Right forelimb (tissue), 1 donor: ENCODE measurements around the gene CNTN5.

ENCODE experiments used
- DNase-seq: peaks from one replicate; pipeline ENCODE4 v3.0.0-alpha.2; 2018

CNTN5 gene

DNA sequence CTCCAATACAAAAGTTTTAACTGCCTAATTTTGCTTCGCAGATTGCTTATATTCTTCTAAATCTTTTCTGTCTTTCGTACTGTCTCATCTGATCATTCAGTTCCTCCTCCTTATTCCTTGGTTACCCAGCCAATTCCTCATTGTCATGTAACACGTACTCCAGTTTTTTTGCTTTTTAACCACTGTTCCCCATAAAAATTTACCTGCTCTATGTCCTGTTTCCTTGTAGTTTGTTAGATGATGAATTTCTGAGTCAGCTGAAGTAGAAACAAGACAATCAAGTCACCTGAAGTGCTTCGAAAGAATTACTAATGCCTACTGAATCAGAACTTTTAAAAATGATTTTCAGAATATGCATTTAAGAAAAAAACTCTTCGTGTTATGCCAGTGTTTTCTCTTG lies 150.6 kb downstream of the CNTN5 start:
- no peak for DNase-seq

DNA sequence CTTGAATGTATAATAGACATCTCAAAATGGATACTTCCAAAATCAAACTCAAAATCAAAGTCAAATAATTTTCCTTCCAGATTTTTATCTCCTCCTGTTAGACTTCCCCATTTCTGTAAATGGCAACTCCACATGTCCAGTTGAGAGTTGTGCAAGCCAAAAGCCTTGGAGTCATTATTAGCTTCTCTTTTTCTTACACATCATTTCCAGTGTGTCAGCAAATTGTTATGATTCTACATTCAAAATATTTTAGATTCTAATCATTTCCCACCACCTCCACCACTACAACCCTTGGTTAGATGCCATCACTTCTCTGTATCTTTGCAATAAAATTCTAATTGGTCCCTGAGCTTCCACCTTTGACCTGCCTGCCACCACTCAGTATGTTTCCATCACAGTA lies 155.7 kb downstream of the CNTN5 start:
- no peak for DNase-seq

GRCh38 chr11:99177446-99177845 lies 156.7 kb downstream of the CNTN5 start:
- DNase-seq = no peak

DNA sequence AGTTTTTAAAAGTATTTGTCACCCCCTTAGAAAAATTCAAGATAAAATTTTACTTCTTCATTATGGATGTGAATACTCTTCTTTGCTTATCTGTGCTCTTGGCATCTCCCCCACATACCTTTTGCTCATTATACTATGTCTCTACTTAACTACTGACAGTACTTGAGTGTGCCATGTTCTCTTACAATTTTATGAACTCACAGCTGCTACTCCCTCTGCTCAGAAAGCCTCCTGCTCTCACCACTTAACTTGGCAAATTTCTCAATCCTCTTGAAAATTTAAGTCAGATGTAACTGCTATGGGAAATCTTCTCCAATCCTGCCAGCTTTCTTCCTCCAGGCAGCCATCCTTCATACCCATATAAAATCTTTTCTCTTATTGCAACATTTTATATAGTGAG lies 163.4 kb downstream of the CNTN5 start:
- DNase-seq = no peak

- DNase-seq = no peak
These were observed 167.5 kb downstream of the CNTN5 start for GRCh38 chr11:99188221-99188620.

- DNase-seq = no peak
These were observed 172.0 kb downstream of the CNTN5 start for GRCh38 chr11:99192716-99193115.

- no peak for DNase-seq
These were observed 176.7 kb downstream of the CNTN5 start for GRCh38 chr11:99197477-99197876.

- DNase-seq = no peak
These were observed 177.5 kb downstream of the CNTN5 start for GRCh38 chr11:99198215-99198614.

GRCh38 chr11:99199341-99199740 lies 178.6 kb downstream of the CNTN5 start:
- DNase-seq = no peak

- no peak for DNase-seq
These were observed 180.0 kb downstream of the CNTN5 start for GRCh38 chr11:99200720-99201119.

GRCh38 chr11:99208813-99209212 lies 188.1 kb downstream of the CNTN5 start:
- DNase-seq = no peak

- DNase-seq = no peak
These were observed 208.8 kb downstream of the CNTN5 start for GRCh38 chr11:99229544-99229943.

DNA sequence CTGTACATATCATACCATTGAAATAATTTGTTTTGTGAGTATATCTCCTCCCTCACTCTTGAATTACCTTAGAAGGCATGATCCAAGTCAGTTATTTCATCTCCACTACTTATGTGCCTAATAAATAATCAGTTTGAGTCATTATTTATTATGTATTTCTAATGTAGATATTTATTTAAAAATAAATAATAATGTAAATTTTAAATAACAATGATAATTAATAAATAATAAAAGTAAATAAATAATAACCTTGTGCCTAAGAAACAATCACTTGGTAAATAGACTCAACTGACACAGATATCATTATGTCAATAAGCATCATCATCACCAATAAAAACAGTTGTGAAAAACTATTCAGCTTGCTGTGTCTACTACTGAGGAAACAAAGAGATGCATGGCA lies 213.8 kb downstream of the CNTN5 start:
- DNase-seq = no peak

DNA sequence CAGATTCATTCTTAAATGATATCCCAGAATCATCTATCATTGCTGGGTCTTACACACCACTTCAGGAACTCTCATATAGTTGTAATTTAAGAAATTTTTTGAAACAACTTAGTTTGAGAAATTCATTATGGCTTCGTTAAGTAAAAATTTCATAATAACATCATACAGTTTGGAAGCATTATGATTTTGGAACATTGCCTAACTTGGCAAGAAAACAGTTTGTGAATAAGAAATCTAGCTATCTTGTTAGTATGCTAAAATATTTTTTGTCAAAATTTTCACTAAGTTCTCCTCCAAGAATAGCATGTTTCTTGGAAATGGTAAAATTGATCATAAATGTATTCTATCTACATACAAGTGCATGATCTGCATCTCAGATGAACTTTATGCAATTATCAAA lies 217.7 kb downstream of the CNTN5 start:
- DNase-seq = no peak

GRCh38 chr11:99240192-99241030 lies 219.7 kb downstream of the CNTN5 start:
- DNase-seq = no peak

GRCh38 chr11:99241066-99241465 lies 220.3 kb downstream of the CNTN5 start:
- DNase-seq = no peak

DNA sequence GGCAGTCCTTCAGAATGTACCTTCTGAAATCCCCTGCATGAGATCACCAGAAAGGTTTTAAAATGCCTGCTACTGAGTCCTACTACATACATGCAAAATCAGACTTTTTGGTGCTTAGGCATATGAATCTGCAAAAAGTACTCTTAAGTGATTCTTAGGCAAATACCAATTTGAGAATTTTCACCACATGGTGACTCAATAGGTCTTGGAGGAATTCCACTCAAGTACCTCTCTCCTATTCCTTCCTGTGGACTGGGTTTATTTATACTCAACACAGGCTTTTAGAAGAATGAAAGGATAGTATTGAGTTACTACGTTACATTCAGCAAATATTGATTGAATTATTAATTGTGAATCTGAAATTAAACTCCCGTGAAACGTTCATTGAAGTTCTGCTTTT lies 223.9 kb downstream of the CNTN5 start:
- no peak for DNase-seq

- DNase-seq = no peak
These were observed 225.4 kb downstream of the CNTN5 start for GRCh38 chr11:99246199-99246598.

DNA sequence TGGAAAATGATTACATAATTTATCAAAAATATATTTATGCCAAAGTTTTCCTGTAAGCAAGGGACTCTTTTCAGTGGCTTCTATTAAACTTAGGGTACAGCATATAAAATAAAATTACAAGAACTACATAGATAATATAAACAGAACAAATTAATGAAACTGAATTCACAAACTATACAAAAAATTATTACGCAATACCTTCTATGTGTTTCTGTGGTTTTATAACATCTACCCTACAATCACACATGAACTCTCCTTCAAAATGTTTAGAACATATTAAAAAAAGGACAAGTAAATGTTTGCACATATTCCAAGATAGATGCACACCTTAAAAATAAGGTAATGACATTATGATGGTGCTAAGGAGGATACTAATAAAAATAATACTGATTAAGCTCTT lies 235.9 kb downstream of the CNTN5 start:
- no peak for DNase-seq

DNA sequence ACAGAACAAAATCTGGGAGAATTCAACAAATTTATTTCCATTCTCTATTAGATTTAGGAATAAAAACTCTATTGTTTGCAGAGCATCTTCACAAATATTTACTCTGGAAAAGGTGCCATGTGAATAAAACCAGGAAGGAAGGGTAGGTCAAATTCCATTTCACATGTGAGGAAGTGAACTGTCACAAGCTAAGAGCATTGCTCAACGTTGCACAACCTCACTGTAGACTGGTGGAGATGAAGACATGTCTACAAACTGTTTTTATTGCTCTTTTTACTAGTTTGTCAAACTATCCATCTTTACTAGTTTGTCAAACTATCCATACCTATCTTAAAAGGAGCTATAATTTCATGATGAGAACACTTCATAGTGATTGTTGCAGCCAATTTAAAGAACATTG lies 236.4 kb downstream of the CNTN5 start:
- DNase-seq = no peak

DNA sequence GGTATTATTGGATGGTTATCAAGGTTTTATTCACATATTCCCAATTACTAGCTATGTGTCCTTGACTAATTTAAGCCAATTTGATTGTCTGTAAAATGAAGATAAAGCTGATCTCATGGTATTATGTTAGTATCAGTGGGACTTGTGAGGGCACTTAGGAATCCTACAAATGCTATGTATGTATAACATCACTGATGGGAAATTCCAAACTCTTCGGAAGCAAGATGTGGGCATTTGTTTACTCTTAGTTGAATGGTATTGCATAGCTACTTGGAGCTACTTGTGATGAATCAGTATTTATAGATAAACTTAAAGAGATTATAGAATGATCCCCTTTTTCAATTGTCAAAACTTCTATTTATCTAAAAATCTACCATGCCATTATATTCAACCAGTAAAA lies 239.9 kb downstream of the CNTN5 start:
- DNase-seq = no peak

- no peak for DNase-seq
These were observed 248.1 kb downstream of the CNTN5 start for GRCh38 chr11:99268886-99269285.

- DNase-seq = no peak
These were observed 250.8 kb downstream of the CNTN5 start for GRCh38 chr11:99271527-99271926.

DNA sequence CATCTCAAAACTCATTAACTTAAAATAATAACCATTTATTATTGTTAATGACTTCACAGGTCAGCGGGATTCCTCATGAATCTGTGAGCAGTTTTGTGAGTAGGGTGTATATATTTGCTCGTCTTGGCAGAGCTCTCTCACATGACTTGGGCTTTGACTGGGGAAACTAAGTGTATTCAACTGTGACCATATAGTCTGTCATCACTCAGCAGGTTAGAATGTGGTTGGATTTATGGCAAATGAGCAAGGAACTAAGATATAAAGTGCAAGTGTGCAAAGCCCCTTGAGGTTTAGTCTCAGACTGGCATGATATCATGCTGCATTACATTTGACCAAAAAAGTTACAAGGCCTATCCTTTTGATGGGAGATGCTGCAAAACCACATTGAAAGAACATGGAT lies 254.8 kb downstream of the CNTN5 start:
- DNase-seq = no peak

GRCh38 chr11:99277281-99277680 lies 256.5 kb downstream of the CNTN5 start:
- no peak for DNase-seq
